Osteocyte (in vitro differentiated cells): Measurements from ENCODE around the gene HOMER2. TPM values are rescaled to one million over a fixed set of nuclear protein-coding genes. Genes with fewer than 3 reads are reported as not detected.

Source experiments
- DNase-seq: peaks from one replicate; pipeline ENCODE4 v3.0.0; 2021; ENCODE audit warnings: mixed read lengths; ENCODE audit not compliant: unreplicated experiment; ENCODE audit errors: extremely low spot score
- H3K27ac Mint-ChIP-seq: one replicate; pipeline ENCODE4 v1.8.0; 2021; ENCODE audit warnings: mild to moderate bottlenecking, mixed read lengths; ENCODE audit not compliant: unreplicated experiment
- H3K27me3 Mint-ChIP-seq: one replicate; pipeline ENCODE4 v1.8.0; 2021; ENCODE audit warnings: mixed read lengths; ENCODE audit not compliant: unreplicated experiment
- H3K36me3 Mint-ChIP-seq: one replicate; pipeline ENCODE4 v1.8.0; 2021; ENCODE audit warnings: mixed read lengths; ENCODE audit not compliant: unreplicated experiment
- H3K4me1 Mint-ChIP-seq: one replicate; pipeline ENCODE4 v1.8.0; 2021; ENCODE audit warnings: mixed read lengths; ENCODE audit not compliant: unreplicated experiment
- H3K4me3 Mint-ChIP-seq: one replicate; pipeline ENCODE4 v1.8.0; 2021; ENCODE audit warnings: mild to moderate bottlenecking, moderate library complexity, mixed read lengths; ENCODE audit not compliant: unreplicated experiment
- H3K9me3 Mint-ChIP-seq: one replicate; pipeline ENCODE4 v1.8.0; 2021; ENCODE audit warnings: mixed read lengths; ENCODE audit not compliant: unreplicated experiment
- total RNA-seq: library from RNA; stranded (reverse); gene quantifications from 2 replicates; pipeline ENCODE4 v1.2.1, GENCODE V29; 2021
- TF ChIP-seq, protein P1 (sequence below): fragments of 200-600 bp; sonication (generic); IDR thresholded peaks from 2 replicates; pipeline ENCODE4 v1.5.0; 2021; ENCODE audit warnings: antibody characterized with exemption, mild to moderate bottlenecking, moderate library complexity

The HOMER2 gene
- total RNA-seq, 1 donor from 2014 or later = 6.3 TPM

DNA sequence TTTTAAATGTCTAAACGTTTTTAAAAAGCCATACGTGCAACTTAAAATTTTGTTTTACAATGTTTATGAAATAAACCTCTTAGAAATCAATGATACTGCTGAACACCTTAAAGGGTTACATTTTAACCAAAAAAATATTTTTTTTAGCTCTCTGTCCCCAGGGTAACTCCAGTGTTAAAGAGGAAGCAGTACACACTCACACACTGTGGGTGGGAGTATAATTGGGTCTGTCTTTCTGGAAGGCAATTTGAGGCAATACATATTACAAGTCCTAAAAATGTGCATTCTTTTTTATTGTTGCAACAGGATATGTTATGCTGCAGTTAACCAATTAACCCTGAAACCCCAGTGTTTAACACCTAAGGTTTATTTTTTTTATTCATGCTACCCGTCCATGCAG lies 109.0 kb downstream of the HOMER2 start:
- no peak for DNase-seq
- Mint-ChIP-seq H3K9me3 (no peaks in the 10 kb centered on the region), H3K4me3 (no peak overlapping the region), H3K4me1 (peaks cover 3% of the 10 kb centered on the region), H3K27me3 (no peaks in the 10 kb centered on the region), H3K36me3 (peaks cover 5% of the 10 kb centered on the region), H3K27ac (no peak overlapping the region)
- TF ChIP-seq, protein P1, sequence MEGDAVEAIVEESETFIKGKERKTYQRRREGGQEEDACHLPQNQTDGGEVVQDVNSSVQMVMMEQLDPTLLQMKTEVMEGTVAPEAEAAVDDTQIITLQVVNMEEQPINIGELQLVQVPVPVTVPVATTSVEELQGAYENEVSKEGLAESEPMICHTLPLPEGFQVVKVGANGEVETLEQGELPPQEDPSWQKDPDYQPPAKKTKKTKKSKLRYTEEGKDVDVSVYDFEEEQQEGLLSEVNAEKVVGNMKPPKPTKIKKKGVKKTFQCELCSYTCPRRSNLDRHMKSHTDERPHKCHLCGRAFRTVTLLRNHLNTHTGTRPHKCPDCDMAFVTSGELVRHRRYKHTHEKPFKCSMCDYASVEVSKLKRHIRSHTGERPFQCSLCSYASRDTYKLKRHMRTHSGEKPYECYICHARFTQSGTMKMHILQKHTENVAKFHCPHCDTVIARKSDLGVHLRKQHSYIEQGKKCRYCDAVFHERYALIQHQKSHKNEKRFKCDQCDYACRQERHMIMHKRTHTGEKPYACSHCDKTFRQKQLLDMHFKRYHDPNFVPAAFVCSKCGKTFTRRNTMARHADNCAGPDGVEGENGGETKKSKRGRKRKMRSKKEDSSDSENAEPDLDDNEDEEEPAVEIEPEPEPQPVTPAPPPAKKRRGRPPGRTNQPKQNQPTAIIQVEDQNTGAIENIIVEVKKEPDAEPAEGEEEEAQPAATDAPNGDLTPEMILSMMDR = no peak

- TF ChIP-seq, protein P1 = no peak
- H3K9me3 Mint-ChIP-seq = peaks cover 5% of the 10 kb centered on the region
- no peak overlapping the region for H3K27ac Mint-ChIP-seq
- no peaks in the 10 kb centered on the region for H3K27me3 Mint-ChIP-seq
- H3K36me3 Mint-ChIP-seq = peaks cover 34% of the 10 kb centered on the region
- H3K4me3 Mint-ChIP-seq = no peak overlapping the region
- H3K4me1 Mint-ChIP-seq = peaks cover 3% of the 10 kb centered on the region
- no peak for DNase-seq
Observed at GRCh38 chr15:82840166-82840565, 112.4 kb downstream of the HOMER2 start.

DNA sequence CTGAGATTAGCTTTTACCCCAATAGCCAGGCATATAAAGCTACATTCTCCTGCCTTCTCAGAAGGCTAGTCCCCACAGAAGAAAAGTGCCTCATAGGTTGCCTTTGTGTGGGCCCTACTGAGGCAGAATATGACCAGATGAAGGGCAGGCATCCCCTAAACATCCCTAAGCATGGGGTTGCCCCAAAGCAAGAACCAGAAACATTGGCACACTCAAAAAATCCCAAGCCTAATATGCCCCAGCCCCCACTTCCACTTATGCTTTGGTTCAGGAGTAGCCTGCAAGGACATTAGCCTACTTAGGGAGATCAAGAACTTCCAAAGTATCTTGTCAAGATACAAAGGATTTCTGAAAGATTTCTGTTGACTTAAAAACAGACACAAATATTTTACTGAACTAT lies 113.4 kb downstream of the HOMER2 start:
- no peak overlapping the region for H3K4me3 Mint-ChIP-seq
- H3K4me1 Mint-ChIP-seq = no peaks in the 10 kb centered on the region
- H3K36me3 Mint-ChIP-seq = peaks cover 40% of the 10 kb centered on the region
- H3K27ac Mint-ChIP-seq = no peak overlapping the region
- TF ChIP-seq, protein P1 = no peak
- no peak for DNase-seq
- no peaks in the 10 kb centered on the region for H3K27me3 Mint-ChIP-seq
- H3K9me3 Mint-ChIP-seq = peaks cover 5% of the 10 kb centered on the region

- H3K27me3 Mint-ChIP-seq = no peaks in the 10 kb centered on the region
- no peak overlapping the region for H3K27ac Mint-ChIP-seq
- TF ChIP-seq, protein P1 = no peak
- no peak overlapping the region for H3K4me3 Mint-ChIP-seq
- peaks cover 46% of the 10 kb centered on the region for H3K36me3 Mint-ChIP-seq
- peaks cover 5% of the 10 kb centered on the region for H3K9me3 Mint-ChIP-seq
- no peak for DNase-seq
- peaks cover 1% of the 10 kb centered on the region for H3K4me1 Mint-ChIP-seq
Observed at GRCh38 chr15:82838096-82838735, 114.3 kb downstream of the HOMER2 start.

DNA sequence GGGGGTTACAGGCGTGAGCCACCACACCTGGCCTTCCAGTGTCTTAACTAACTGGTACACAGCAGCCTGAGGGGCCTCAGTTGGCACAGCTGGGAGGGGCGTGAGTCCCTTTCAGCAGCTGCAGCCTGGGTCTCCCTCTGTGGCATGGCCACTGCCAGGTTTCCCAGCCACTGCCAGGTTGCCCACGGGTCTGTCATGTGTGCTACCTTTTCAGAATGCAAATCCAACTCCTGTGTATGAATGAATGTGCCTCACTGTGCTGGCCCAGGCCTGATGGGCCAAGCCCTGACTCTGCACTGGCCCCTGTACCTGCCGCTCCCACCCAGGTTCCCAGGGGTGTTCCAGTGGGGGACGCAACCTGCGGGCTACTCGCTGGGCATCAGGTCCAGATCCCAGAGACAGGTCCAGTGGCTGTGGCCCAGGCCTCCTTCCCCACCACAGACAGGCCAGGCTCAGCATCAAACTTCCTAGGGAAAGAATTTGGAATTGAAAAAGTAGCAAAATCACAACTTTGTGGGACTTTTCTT lies 117.1 kb downstream of the HOMER2 start:
- Mint-ChIP-seq H3K4me3 (no peak overlapping the region), H3K27me3 (no peaks in the 10 kb centered on the region), H3K36me3 (peaks cover 68% of the 10 kb centered on the region), H3K9me3 (peaks cover 5% of the 10 kb centered on the region), H3K4me1 (peaks cover 23% of the 10 kb centered on the region), H3K27ac (no peak overlapping the region)
- TF ChIP-seq, protein P1 = no peak
- DNase-seq = no peak
